ENCODE data around the gene CABP1.

The CABP1 gene

DNA sequence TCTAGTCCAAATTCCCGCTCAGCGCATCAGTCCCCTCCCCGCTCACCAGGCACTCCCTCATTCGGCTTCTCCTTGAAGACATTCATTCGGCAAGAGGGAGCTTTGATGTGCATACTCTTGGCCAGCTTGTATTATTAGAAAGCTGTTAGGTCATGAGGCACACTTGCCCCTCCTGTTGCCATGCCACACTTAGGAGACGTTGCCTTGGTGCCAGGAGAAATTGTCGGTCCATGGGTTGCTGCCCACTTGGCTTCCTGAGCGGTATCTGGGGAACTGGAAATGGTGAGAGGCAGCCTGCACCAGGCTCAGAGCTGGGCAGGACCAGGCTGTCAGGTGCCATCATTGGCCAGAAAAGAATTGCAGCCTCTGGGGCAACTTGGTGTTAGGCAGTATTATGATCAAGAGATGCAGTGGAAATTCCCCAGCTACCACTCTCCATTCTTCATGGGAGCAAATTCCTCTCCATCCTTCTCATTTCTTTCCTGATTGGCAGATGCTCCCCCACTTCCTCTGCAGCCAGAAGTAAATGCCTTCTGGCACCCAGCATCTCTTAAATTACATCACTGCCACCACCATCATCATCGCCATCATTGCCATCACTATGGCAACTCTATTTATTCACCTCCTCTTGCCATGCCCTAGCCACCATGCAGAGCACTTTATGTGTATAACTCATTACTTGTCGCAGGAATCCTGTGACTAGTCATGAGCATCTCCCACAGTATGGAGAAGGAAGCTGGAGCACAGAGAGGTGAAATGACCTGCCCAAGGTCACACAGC is 12.4 kb downstream of the CABP1 start:
- no peak for DNase-seq (ENCODE audit: low spot score)
- TF ChIP-seq, protein P1, sequence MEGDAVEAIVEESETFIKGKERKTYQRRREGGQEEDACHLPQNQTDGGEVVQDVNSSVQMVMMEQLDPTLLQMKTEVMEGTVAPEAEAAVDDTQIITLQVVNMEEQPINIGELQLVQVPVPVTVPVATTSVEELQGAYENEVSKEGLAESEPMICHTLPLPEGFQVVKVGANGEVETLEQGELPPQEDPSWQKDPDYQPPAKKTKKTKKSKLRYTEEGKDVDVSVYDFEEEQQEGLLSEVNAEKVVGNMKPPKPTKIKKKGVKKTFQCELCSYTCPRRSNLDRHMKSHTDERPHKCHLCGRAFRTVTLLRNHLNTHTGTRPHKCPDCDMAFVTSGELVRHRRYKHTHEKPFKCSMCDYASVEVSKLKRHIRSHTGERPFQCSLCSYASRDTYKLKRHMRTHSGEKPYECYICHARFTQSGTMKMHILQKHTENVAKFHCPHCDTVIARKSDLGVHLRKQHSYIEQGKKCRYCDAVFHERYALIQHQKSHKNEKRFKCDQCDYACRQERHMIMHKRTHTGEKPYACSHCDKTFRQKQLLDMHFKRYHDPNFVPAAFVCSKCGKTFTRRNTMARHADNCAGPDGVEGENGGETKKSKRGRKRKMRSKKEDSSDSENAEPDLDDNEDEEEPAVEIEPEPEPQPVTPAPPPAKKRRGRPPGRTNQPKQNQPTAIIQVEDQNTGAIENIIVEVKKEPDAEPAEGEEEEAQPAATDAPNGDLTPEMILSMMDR (IDR thresholded peaks at IDR 0.05; ENCODE audit: extremely low read depth, missing control alignments): no peak

DNA sequence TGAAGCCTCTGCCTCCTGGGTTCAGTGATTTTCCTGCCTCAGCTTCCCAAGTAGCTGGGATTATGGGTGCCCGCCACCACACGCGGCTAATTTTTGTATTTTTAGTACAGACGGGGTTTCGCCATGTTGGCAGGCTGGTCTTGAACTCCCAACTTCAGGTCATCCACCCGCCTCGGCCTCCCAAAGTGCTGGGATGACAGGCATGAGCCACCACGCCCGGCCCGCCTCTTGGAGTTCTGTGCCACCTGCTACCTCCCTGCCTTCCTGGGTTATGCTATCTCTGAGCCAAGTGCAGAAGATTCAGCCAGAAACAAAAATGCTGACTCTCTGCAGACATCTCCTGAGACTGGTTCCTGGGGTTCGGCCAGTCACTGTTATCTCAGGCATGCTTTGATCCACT is 13.2 kb downstream of the CABP1 start:
- DNase-seq (ENCODE audit: low spot score): no peak
- TF ChIP-seq, protein P1 (IDR thresholded peaks at IDR 0.05; ENCODE audit: extremely low read depth, missing control alignments): no peak

DNA sequence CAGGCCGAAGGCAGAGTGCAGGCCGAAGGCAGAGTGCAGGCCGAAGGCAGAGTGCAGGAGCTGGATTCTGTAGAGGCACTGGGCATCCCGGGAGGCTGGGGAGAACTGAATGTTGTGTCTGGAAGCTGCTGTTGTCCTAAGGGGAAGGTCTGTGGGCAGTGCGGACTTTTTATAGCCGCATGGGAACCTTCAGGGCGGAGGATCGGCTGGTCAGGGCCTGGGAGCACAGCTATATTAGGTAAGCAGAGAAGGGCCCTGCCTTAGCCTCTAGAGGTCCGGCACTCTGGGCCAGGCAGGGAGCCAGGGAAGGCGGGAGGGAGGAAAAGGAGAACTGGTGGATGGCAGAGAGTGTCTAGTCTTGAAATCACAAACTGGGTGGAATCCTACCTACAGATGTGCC is 14.2 kb downstream of the CABP1 start:
- TF ChIP-seq, protein P1 (IDR thresholded peaks at IDR 0.05; ENCODE audit: extremely low read depth, missing control alignments): no peak
- no peak for DNase-seq (ENCODE audit: low spot score)

DNA sequence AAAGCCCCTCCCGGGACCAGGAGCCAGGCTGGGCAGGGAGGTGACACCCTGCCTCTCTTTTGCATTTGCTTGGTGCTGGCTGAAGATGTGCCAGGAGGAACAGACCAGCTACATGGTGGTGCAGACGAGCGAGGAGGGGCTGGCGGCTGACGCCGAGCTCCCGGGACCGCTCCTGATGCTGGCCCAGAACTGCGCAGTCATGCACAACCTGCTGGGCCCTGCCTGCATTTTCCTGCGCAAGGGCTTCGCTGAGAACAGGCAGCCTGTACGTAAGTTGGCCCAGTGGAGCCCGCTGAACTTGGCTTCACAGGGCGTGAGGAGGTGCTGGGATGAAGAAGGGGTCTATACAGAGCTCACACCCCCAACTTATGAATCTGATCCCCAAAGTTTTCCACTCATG is 15.6 kb downstream of the CABP1 start:
- TF ChIP-seq, protein P1 (IDR thresholded peaks at IDR 0.05; ENCODE audit: extremely low read depth, missing control alignments): no peak
- DNase-seq (ENCODE audit: low spot score): no peak

DNA sequence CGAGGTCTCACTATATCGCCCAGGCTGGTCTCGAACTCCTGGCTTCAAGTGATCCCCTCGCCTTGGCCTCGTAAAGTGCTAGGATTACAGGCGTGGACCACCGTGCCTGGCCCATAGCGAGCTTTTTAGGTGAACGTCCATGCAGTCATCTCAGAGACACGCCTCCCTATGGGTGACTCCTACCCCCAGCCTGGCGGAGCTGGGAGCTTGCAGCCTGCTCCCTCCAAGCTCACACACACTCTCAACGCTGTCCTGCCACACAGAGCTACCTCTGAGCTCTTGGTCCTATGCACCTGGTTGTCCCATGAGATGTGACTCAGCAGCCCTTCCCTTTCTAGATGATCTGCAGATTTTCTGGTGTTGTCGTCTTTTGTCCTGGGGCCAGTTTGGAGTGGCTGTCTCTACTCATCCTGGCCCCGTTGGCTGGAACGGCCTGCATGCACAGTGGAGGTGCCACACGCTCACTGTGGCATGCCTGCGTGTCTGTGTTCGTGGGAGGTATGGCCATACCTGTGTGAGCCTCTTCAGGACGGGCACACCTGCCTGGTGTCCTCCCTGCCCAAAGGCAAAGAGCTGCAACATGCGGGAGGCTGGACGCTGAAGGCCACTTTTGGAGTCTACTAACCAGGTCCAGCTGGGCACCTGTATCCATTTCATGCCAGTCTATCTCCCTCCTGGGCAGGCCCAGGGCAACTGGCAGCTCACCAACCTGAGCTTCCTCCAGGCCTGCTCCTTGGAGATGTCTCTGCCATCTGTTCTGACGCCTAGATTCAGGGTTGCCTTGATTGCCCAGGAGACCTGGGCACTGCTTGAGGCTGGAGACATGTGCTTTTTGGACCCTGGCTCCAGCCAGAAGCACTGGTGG is 18.1 kb downstream of the CABP1 start:
- no peak for DNase-seq (ENCODE audit: low spot score)
- TF ChIP-seq, protein P1 (IDR thresholded peaks at IDR 0.05; ENCODE audit: extremely low read depth, missing control alignments): no peak

DNA sequence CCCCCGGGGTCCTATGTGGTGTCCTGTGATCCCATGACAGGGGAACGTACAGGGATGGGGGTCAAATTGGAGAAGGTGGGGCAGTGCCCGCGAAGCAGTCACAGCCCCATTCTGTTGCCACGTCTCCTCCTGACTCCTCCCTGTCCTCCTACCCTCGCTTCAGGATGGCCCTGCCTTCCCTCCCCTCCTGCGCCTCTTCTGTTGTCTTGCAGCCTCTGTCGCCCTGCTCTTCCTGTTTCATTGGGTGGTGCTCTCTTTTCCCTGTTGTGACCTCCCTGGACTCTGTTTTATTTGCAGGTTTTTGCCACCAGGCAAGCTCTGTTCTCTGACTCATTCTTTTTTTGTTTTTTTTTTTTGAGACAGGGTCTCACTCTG is 18.7 kb downstream of the CABP1 start:
- TF ChIP-seq, protein P1 (IDR thresholded peaks at IDR 0.05; ENCODE audit: extremely low read depth, missing control alignments): no peak

DNA sequence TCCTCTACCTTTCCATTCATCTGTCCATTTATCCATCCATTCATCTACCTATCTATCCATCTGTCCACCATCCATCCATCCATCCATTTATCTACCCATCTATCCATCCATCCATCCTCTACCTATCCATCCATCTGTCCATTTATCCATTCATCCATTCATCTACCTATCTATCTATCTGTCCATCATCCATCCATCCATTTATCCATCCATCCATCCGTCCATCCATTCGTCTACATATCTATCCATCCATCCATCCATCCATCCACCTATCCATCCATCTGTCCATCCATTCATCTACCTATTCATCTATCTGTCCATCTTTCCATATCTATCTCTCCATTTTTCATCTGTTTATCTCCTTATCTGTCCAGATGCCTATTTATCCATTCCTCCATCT is 21.0 kb downstream of the CABP1 start:
- DNase-seq (ENCODE audit: low spot score): no peak
- TF ChIP-seq, protein P1 (IDR thresholded peaks at IDR 0.05; ENCODE audit: extremely low read depth, missing control alignments): no peak

More for the DNA sequence above, 18.7 kb downstream of the CABP1 start:
- no peak for DNase-seq (ENCODE audit: low spot score)
